ENCODE data around the gene TLK1. TPM values are rescaled to one million over a fixed set of nuclear protein-coding genes. Genes with fewer than 3 reads are reported as not detected.
A peak's percentile ranks its signal among the peaks of the same experiment; 100 is the strongest.

TLK1 gene
- total RNA-seq, 1 experiment from 2014 or later: 10.1 TPM

- Histone ChIP-seq H2AFZ (ENCODE audit: low read length) (no peak overlapping the region), H3K27ac (ENCODE audit: low read length) (no peak overlapping the region), H4K20me1 (ENCODE audit: low read length) (peaks cover 47% of the 10 kb centered on the region), H3K27me3 (ENCODE audit: low read length) (no peaks in the 10 kb centered on the region), H3K9ac (ENCODE audit: low read length) (peak overlapping the region; percentile 92; the same call in 1 of the 2 replicates), H3K4me3 (ENCODE audit: low read length) (peak overlapping the region; percentile 92), H3F3A (ENCODE audit: low read length, unreplicated experiment) (no peaks in the 10 kb centered on the region), H3K9me3 (ENCODE audit: low read length) (no peaks in the 10 kb centered on the region), H3K9me2 (replicated peaks; ENCODE audit: low read length) (no peaks in the 10 kb centered on the region), H3K4me1 (ENCODE audit: insufficient read depth, low read length) (peaks cover 26% of the 10 kb centered on the region), H3K79me2 (ENCODE audit: low read length) (peaks cover 71% of the 10 kb centered on the region), H3K4me2 (ENCODE audit: low read length) (peak overlapping the region; percentile 89), H3K36me3 (ENCODE audit: low read depth, low read length) (no peaks in the 10 kb centered on the region)
- ATAC-seq (no peak), DNase-seq (peak; percentile 32)
- intact Hi-C loops (cut with micrococcal nuclease): loop anchor here (5.0 kb wide), 2 partner anchors 71 to 166 kb away; no protein-coding TSS in a partner anchor
- TF ChIP-seq CTCF (conservative IDR thresholded peaks at IDR 0.05; ENCODE audit: low read depth, low read length) (no peak), EZH2 (IDR thresholded peaks at IDR 0.05; ENCODE audit: low read length, unreplicated experiment) (no peak), EZH2phosphoT487 (IDR thresholded peaks at IDR 0.05; ENCODE audit: borderline replicate concordance, low read length) (no peak)
- ChIA-PET POLR2A (ENCODE audit: unreplicated experiment) (no interaction called here), CTCF (interaction anchor here (1.5 kb wide), 1 partner anchor 258 kb away, joined by 4 read pairs; no protein-coding TSS in a partner anchor)
- no TSS peak for BruUV-seq (replicated peaks)
These were observed 2.5 kb downstream of the TLK1 start for GRCh38 chr2:171158036-171158789.

- H4K20me1 ChIP-seq (ENCODE audit: low read length): peaks cover 47% of the 10 kb centered on the region
- no TSS peak for BruUV-seq (replicated peaks)
These were observed 3.6 kb downstream of the TLK1 start for GRCh38 chr2:171157109-171157500.

More at GRCh38 chr2:171157109-171157500, 3.6 kb downstream of the TLK1 start:
- Histone ChIP-seq H2AFZ (ENCODE audit: low read length) (no peak overlapping the region), H3K4me2 (ENCODE audit: low read length) (peak overlapping the region; percentile 89), H3K4me1 (ENCODE audit: insufficient read depth, low read length) (peaks cover 26% of the 10 kb centered on the region), H3K4me3 (ENCODE audit: low read length) (peak overlapping the region; percentile 92; the same call in 1 of the 2 replicates), H3K9ac (ENCODE audit: low read length) (no peak overlapping the region), H3K79me2 (ENCODE audit: low read length) (peaks cover 82% of the 10 kb centered on the region), H3F3A (ENCODE audit: low read length, unreplicated experiment) (no peaks in the 10 kb centered on the region), H3K27me3 (ENCODE audit: low read length) (no peaks in the 10 kb centered on the region), H3K9me2 (replicated peaks; ENCODE audit: low read length) (no peaks in the 10 kb centered on the region), H3K9me3 (ENCODE audit: low read length) (no peaks in the 10 kb centered on the region), H3K27ac (ENCODE audit: low read length) (no peak overlapping the region), H3K36me3 (ENCODE audit: low read depth, low read length) (no peaks in the 10 kb centered on the region)
- no peak for DNase-seq
- no peak for TF ChIP-seq CTCF (conservative IDR thresholded peaks at IDR 0.05; ENCODE audit: low read depth, low read length)
- TF ChIP-seq EZH2 (IDR thresholded peaks at IDR 0.05; ENCODE audit: low read length, unreplicated experiment): no peak
- TF ChIP-seq EZH2phosphoT487 (IDR thresholded peaks at IDR 0.05; ENCODE audit: borderline replicate concordance, low read length): no peak
- ChIA-PET CTCF (no interaction called here), POLR2A (ENCODE audit: unreplicated experiment) (no interaction called here)
- intact Hi-C loops (cut with micrococcal nuclease): loop anchor here (5.0 kb wide), 2 partner anchors 70 to 165 kb away; no protein-coding TSS in a partner anchor
- no peak for ATAC-seq
